ENCODE data around the gene CNGA1.
"Not testable (repeated sequence)": the region's sequence is repeated elsewhere in the genome, so short reads cannot be mapped to it uniquely, and the experiment has no call there.

Gene CNGA1

GRCh38 chr4:47945930-47946726 is 70.4 kb downstream of the CNGA1 start:
- no peak for DNase-seq

GRCh38 chr4:47942081-47942819 is 74.2 kb downstream of the CNGA1 start:
- no peak for DNase-seq

DNA sequence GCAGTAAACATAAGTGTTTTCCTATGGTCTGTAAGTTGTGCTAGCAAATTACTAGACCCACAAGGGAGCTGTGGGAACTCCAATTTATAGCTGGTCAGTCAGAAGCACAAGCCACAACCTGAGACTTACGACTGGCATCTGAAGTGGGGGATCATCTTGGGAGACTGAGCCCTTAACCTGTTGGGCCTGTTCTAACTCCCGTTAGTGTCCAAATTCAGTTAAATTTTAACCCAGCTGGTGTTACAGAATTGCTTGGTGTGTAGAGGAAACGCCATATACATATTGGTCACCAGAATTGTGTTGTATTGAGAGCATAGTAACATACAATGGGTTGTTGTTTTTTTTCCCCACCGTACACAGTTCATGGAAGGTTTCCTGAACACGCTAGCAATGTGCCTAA is 77.0 kb downstream of the CNGA1 start:
- DNase-seq: no peak

DNA sequence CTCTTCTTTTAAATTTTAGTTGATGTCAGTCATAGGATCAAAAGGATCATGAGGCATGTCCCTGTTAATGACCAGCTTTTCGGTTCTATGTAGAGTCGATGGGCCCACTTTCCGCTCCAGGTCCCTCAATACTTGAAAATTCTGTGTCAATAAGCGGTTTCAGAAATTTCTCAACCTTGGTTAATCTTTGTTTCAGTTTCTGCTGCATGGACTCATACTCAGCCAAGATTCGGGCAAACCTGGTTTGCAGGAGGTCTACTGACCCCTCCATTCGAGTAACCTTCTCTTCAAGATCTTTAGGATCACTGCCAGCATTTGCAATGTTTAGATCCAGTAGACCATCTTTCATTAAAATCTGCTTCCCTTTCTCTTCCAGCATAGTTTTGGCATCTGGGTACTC is 80.1 kb downstream of the CNGA1 start:
- no peak for DNase-seq

DNA sequence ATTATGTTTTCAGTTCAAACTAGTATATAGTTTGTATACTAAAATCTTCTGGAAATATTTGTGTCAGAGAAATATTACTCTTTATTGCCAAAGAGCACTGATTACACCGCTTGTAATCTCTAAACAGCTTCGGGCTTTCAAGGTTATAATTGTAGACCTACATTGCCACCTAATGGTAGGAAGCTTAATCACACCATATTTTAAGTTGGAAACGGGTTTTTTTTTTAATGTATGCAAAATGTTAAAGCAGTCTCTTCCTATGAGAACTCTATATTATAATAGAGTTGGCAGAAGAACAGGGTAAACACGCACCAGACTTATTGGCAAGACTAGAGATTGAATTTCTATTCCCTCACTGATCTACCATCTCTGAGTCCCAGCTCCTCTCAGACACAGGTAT is 82.6 kb downstream of the CNGA1 start:
- DNase-seq: no peak

- DNase-seq: no peak
Observed at GRCh38 chr4:47930971-47931804, 85.3 kb downstream of the CNGA1 start.

GRCh38 chr4:47929682-47930201 is 86.7 kb downstream of the CNGA1 start:
- DNase-seq: no peak

GRCh38 chr4:47926667-47927258 is 89.7 kb downstream of the CNGA1 start:
- DNase-seq: no peak

DNA sequence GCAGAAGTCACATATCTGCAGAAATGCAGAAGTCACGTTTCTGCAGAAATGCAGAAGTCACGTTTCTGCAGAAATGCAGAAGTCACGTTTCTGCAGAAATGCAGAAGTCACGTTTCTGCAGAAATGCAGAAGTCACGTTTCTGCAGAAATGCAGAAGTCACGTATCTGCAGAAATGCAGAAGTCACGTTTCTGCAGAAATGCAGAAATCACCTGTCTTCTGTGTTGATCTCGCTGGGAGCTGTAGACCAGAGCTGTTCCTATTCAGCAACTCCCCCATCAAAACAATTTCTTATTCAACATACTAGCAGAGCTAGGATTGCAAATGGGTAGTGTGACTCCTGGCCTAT is 93.2 kb downstream of the CNGA1 start:
- not testable (repeated sequence) for DNase-seq

GRCh38 chr4:47922436-47923260 is 93.8 kb downstream of the CNGA1 start:
- DNase-seq: not testable (repeated sequence)

DNA sequence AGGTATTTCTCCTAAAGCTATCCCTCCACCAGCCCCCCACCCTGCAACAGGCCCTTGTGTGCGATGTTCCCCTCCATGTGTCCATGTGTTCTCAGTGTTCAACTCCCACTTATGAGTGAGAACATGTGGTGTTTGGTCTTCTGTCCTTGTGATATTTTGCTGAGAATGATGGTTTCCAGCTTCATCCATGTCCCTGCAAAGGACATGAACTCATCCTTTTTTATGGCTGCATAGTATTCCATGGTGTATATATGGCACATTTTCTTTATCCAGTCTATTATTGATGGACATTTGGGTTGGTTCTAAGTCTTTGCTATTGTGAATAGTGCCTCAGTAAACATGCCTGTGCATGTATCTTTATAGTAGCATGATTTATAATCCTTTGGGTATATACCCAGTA is 99.3 kb downstream of the CNGA1 start:
- DNase-seq: not testable (repeated sequence)

GRCh38 chr4:47915378-47915777 is 101.1 kb downstream of the CNGA1 start:
- no peak for DNase-seq

DNA sequence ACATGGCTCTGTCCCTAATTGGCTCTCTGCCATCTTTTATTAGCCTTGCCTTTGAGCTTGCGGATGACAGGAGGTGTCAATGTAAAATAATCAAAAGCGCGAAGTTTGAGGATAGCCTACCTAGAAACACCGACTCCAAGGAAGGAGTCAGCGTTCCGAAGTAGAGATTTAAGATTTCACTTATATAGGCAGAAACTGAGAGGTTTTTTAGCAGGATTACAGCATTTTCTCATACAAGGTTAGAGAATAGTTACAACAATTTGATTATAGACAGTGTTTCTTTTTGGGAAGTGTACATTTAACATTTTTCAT is 101.6 kb downstream of the CNGA1 start:
- DNase-seq: no peak

- DNase-seq: peak; percentile 91
Observed at GRCh38 chr4:47914220-47914925, 102.1 kb downstream of the CNGA1 start, which contains the start of gene NFXL1. Gene NFXL1 (minus strand): TSS chr4:47914583. CDS start chr4:47914203, 380 bp downstream.

GRCh38 chr4:47913861-47914219 is 102.6 kb downstream of the CNGA1 start:
- DNase-seq: no peak

DNA sequence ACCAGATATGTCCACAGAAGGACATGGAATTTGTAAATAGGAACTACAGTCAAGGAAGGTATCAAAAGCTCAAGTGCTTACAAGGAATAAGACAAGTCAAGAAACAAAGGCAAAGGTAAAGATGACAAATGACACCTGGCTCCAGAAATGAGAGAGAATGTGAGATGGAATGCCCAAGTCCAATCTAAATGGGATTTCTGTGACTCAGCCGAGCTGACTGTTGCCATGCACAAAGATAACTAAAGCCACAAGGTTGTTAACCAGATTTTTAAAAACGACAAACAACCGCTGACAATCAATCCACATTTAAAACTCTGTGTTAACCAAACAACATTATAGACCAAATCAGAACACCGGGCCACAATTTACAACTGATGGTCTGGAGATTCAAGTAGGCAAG is 103.2 kb downstream of the CNGA1 start:
- DNase-seq: no peak

DNA sequence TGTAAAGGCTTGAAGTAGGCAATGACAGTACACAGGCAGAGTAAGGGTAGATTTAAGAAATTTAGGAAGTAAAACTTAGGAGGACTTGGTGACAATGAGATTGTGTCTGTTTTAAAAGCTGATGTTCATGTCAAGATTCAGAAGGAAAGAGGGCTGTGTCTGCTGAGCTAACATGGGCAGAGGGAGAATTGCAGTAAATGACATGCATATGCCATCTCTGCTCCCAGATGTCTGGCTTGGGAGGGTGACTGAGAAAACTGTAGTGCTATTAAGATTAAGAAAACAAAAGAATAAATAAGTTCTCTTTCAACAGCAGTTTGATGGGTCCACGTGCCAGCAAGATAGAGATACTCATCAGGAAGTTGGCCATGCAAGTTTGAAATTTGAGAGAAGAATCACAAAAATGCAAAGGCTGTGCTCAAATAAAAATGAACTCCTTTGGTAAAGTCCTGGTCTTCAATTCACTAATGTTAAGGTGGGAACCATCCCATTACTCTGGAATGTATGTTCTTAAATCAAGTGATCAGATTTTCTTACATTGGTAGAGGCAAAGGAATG is 109.3 kb downstream of the CNGA1 start:
- no peak for DNase-seq

- DNase-seq: no peak
Observed at GRCh38 chr4:47899639-47900038, 116.8 kb downstream of the CNGA1 start.

DNA sequence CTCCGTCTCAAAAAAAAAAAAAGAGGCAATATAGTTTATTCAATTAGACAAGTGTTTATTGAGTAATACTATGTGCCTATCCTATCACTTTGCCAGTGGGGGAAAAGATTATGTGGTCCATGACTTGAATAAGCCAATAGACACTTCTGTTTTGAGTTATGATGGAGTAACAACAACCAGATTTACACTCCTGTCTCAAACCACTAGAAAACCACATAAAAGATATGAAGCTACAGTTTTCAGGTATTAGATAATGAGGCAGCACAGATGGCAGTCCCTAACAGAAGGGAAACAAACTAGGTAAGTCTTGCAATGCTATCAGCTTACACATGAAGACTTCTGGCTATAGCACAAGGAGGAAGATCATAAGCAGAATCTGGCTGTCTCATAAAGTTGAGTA is 124.6 kb downstream of the CNGA1 start:
- no peak for DNase-seq

Data from NCI-H510A (cell line).